GM19438 (cell line): ENCODE data around the gene GTF2IRD1.
"Not testable (repeated sequence)": the region's sequence is repeated elsewhere in the genome, so short reads cannot be mapped to it uniquely, and the experiment has no call there.

Source experiments
- ATAC-seq: cut with Tn5 transposase; IDR thresholded peaks from one replicate; pipeline ENCODE4 v1.9.1; 2021; ENCODE audit warnings: low read depth; ENCODE audit not compliant: unreplicated experiment

GTF2IRD1 gene

GRCh38 chr7:74554178-74554577, 100.5 kb downstream of the GTF2IRD1 start:
- no peak for ATAC-seq

GRCh38 chr7:74560086-74560719, 106.5 kb downstream of the GTF2IRD1 start:
- ATAC-seq: no peak

- no peak for ATAC-seq
Observed at GRCh38 chr7:74561898-74562613, 108.3 kb downstream of the GTF2IRD1 start.

- ATAC-seq: not testable (repeated sequence)
Observed at GRCh38 chr7:74563639-74564038, 109.9 kb downstream of the GTF2IRD1 start.

GRCh38 chr7:74567318-74567668, 113.6 kb downstream of the GTF2IRD1 start:
- no peak for ATAC-seq

GRCh38 chr7:74568658-74569057, 115.0 kb downstream of the GTF2IRD1 start:
- no peak for ATAC-seq

- no peak for ATAC-seq
Observed at GRCh38 chr7:74569501-74570075, 115.9 kb downstream of the GTF2IRD1 start.

- ATAC-seq: no peak
Observed at GRCh38 chr7:74570533-74571156, 116.9 kb downstream of the GTF2IRD1 start.

- ATAC-seq: no peak
Observed at GRCh38 chr7:74572301-74572979, 118.7 kb downstream of the GTF2IRD1 start.

GRCh38 chr7:74573512-74573911, 119.8 kb downstream of the GTF2IRD1 start:
- ATAC-seq: no peak

- ATAC-seq: no peak
Observed at GRCh38 chr7:74575083-74575784, 121.5 kb downstream of the GTF2IRD1 start.

GRCh38 chr7:74575811-74576210, 122.1 kb downstream of the GTF2IRD1 start:
- no peak for ATAC-seq

GRCh38 chr7:74579800-74580685, 126.3 kb downstream of the GTF2IRD1 start:
- ATAC-seq: no peak

- no peak for ATAC-seq
Observed at GRCh38 chr7:74581916-74582440, 128.3 kb downstream of the GTF2IRD1 start.

- ATAC-seq: no peak
Observed at GRCh38 chr7:74582447-74583039, 128.8 kb downstream of the GTF2IRD1 start.

- no peak for ATAC-seq
Observed at GRCh38 chr7:74583630-74584029, 129.9 kb downstream of the GTF2IRD1 start.

- ATAC-seq: no peak
Observed at GRCh38 chr7:74584160-74584954, 130.7 kb downstream of the GTF2IRD1 start.

- no peak for ATAC-seq
Observed at GRCh38 chr7:74585844-74586243, 132.1 kb downstream of the GTF2IRD1 start.
